K562 (cell line): ENCODE measurements around the gene NEDD9. TPM values are rescaled to one million over a fixed set of nuclear protein-coding genes. Genes with fewer than 3 reads are reported as not detected.

Source experiments
- ATAC-seq: fragments of 200-7000 bp; cut with Tn5 transposase; 3 replicates; pipeline ENCODE4 v1.9.1; 2020; ENCODE audit warnings: moderate library complexity
- BruUV-seq: library from RNA; stranded (reverse); fragments of 400-500 nt; replicated peaks from 2 replicates; lab custom pipeline; 2021; lab: Mats Ljungman, UMichigan
- CTCF ChIA-PET: fragments of 300-600 bp; formaldehyde crosslinking; extraction: SDS; loops from one replicate; lab custom pipeline; 2021; ENCODE audit warnings: low intra/inter-chr PET ratio; lab: Yijun Ruan, JAX
- POLR2A ChIA-PET: fragments of 300-600, 350-650 bp; sonication (Branson Sonifier 250); formaldehyde crosslinking; extraction: SDS; loops from one replicate; lab custom pipeline; 2021; ENCODE audit warnings: antibody characterized with exemption, inconsistent platforms; lab: Yijun Ruan, JAX
- DNase-seq, 4 experiments: peaks; one replicate each; pipeline versions ENCODE4 v3.0.0 to v3.0.0-alpha.2; 2011 to 2018; ENCODE audit warnings: low spot score in 3 of 4, mixed read lengths in 3 of 4; ENCODE audit errors: extremely low read depth in 1 of 4
- FAIRE-seq: peaks from 2 replicates; lab custom pipeline; 2011; peaks lifted over from hg19 to GRCh38; lab: Jason Lieb, UNC
- H2AFZ ChIP-seq: 2 replicates; pipeline ENCODE4 v1.6.0; 2011; ENCODE audit warnings: low read depth, low read length, control low read depth, inconsistent platforms
- H3K27ac ChIP-seq: fragments of 200-600 bp; 3 replicates; pipeline ENCODE4 v1.8.0; 2011; ENCODE audit warnings: low read depth, mild to moderate bottlenecking, control low read depth, inconsistent platforms, low read length, moderate library complexity, mixed read lengths; ENCODE audit errors: extremely low read depth
- H3K27me3 ChIP-seq, 2 experiments: fragments of 300-600 bp in 1 of 2; 2 replicates in 1 of 2; 3 replicates in 1 of 2; pipeline versions ENCODE4 v1.6.0 to v1.8.0; 2011; ENCODE audit warnings: inconsistent platforms in 2 of 2, low read length in 2 of 2, mild to moderate bottlenecking in 1 of 2, mixed read lengths in 1 of 2, moderate library complexity in 1 of 2; ENCODE audit not compliant: control insufficient read depth in 2 of 2, insufficient read depth in 2 of 2
- H3K36me3 ChIP-seq: fragments of 300-600 bp; 3 replicates; pipeline ENCODE4 v1.8.0; 2011; ENCODE audit warnings: mild to moderate bottlenecking, low read length, inconsistent platforms; ENCODE audit not compliant: control insufficient read depth, insufficient read depth
- H3K4me1 ChIP-seq, 2 experiments: fragments of 200-600 bp in 1 of 2; replicated peaks in 1 of 2; 2 replicates in 1 of 2; 3 replicates in 1 of 2; pipeline versions ENCODE4 v1.5.1 to v1.8.0; 2011; ENCODE audit warnings: inconsistent platforms in 2 of 2, low read length in 2 of 2, mild to moderate bottlenecking in 1 of 2, mixed read lengths in 1 of 2, moderate library complexity in 1 of 2; ENCODE audit not compliant: control insufficient read depth in 2 of 2, insufficient read depth in 2 of 2
- H3K4me2 ChIP-seq: 2 replicates; pipeline ENCODE4 v1.6.1; 2011; ENCODE audit warnings: low read length, control low read depth, inconsistent platforms, mixed read lengths; ENCODE audit not compliant: insufficient read depth
- H3K4me3 ChIP-seq: fragments of 200-600 bp; sonication (generic), shearing (Covaris generic); 2 replicates; pipeline ENCODE4 v1.5.1; 2016; ENCODE audit warnings: control low read depth, inconsistent platforms
- H3K79me2 ChIP-seq: fragments of 200-600 bp; 3 replicates; pipeline ENCODE4 v1.8.0; 2011; ENCODE audit warnings: low read length, inconsistent platforms; ENCODE audit not compliant: control insufficient read depth, insufficient read depth
- H3K9ac ChIP-seq, 2 experiments: 2 replicates each; pipeline versions ENCODE4 v1.6.0 to v1.6.1; 2011; ENCODE audit warnings: low read depth in 2 of 2, low read length in 2 of 2, control low read depth in 1 of 2, inconsistent platforms in 1 of 2, mild to moderate bottlenecking in 1 of 2, mixed read lengths in 1 of 2; ENCODE audit not compliant: insufficient read depth in 1 of 2
- H3K9me1 ChIP-seq: one replicate; pipeline ENCODE4 v1.6.0; 2011; ENCODE audit warnings: inconsistent platforms, mild to moderate bottlenecking, low read length, moderate library complexity; ENCODE audit not compliant: control insufficient read depth, insufficient read depth
- H3K9me3 ChIP-seq: replicated peaks from 2 replicates; pipeline ENCODE4 v1.5.1; 2011; ENCODE audit warnings: low read depth, low read length, inconsistent platforms; ENCODE audit not compliant: control insufficient read depth, insufficient read depth
- H4K20me1 ChIP-seq: replicated peaks from 2 replicates; pipeline ENCODE4 v1.6.1; 2011; ENCODE audit warnings: low read length, inconsistent platforms, mixed read lengths; ENCODE audit not compliant: control insufficient read depth, insufficient read depth
- ATF6 ChIP-seq: sonication (generic); formaldehyde crosslinking; IDR thresholded peaks from 2 replicates; pipeline ENCODE4 v1.4.0; 2020; ENCODE audit warnings: mild to moderate bottlenecking, missing genetic modification reagents
- ATF7 ChIP-seq: fragments of 450-650 bp; IDR thresholded peaks from 2 replicates; pipeline ENCODE4 v1.7.1; 2014; ENCODE audit warnings: mild to moderate bottlenecking, moderate library complexity
- E2F8 ChIP-seq: fragments of 450-650 bp; IDR thresholded peaks from 2 replicates; pipeline ENCODE4 v1.7.1; 2018; ENCODE audit warnings: mild to moderate bottlenecking, low read depth; ENCODE audit not compliant: partially characterized antibody
- HES1 ChIP-seq: fragments of 450-650 bp; IDR thresholded peaks from 2 replicates; pipeline ENCODE4 v1.6.1; 2016; ENCODE audit warnings: low read depth, mild to moderate bottlenecking, moderate library complexity
- IRF9 ChIP-seq: fragments of 450-650 bp; IDR thresholded peaks from 2 replicates; pipeline ENCODE4 v1.6.1; 2016; ENCODE audit warnings: missing biosample characterization, missing genetic modification characterization
- KLF1 ChIP-seq: fragments of 450-650 bp; IDR thresholded peaks from 2 replicates; pipeline ENCODE4 v1.6.1; 2016; ENCODE audit warnings: missing genetic modification characterization, missing compliant biosample characterization
- MYBL2 ChIP-seq, 2 experiments: fragments of 450-650 bp in 1 of 2; sonication (generic) in 1 of 2; formaldehyde crosslinking in 1 of 2; IDR thresholded peaks; 2 replicates each; pipeline versions ENCODE4 v1.6.1 to v1.8.1; 2017 to 2022; ENCODE audit warnings: borderline replicate concordance in 1 of 2, inconsistent platforms in 1 of 2, low read depth in 1 of 2, mild to moderate bottlenecking in 1 of 2, missing genetic modification reagents in 1 of 2, moderate library complexity in 1 of 2
- TAF1 ChIP-seq: IDR thresholded peaks from 2 replicates; pipeline ENCODE4 v1.6.1; 2011; ENCODE audit warnings: mild to moderate bottlenecking, low read length, moderate library complexity; ENCODE audit not compliant: insufficient read depth, control insufficient read depth, severe bottlenecking; ENCODE audit errors: extremely low read depth
- ZNF217 ChIP-seq: sonication (generic); formaldehyde crosslinking; IDR thresholded peaks from 2 replicates; pipeline ENCODE4 v1.8.0; 2022; ENCODE audit warnings: mild to moderate bottlenecking, missing genetic modification reagents
- ZNF282 ChIP-seq: sonication (generic); formaldehyde crosslinking; IDR thresholded peaks from 2 replicates; pipeline ENCODE4 v1.8.1; 2023; ENCODE audit warnings: missing genetic modification reagents
- ZNF316 ChIP-seq: fragments of 450-650 bp; IDR thresholded peaks from 2 replicates; pipeline ENCODE4 v1.6.1; 2016
- ZSCAN32 ChIP-seq: fragments of 450-650 bp; formaldehyde crosslinking; IDR thresholded peaks from 2 replicates; pipeline ENCODE4 v1.4.0; 2020; ENCODE audit warnings: mild to moderate bottlenecking, moderate library complexity
- WGBS: fragments of 100-300 bp; shearing (Covaris generic); methylation state at CpG from one replicate; pipeline ENCODE4 v1.1.6; 2016; ENCODE audit warnings: low coverage, mixed read lengths; ENCODE audit not compliant: insufficient coverage; ENCODE audit errors: missing lambda C conversion rate; 5-methylcytosine and 5-hydroxymethylcytosine counted together
- in situ Hi-C: fragments of 300-500 bp; cut with MboI; formaldehyde crosslinking; loops from 4 replicates; pipeline ENCODE4 v1.15.0; 2018; ENCODE audit warnings: inconsistent platforms, mixed read lengths
- intact Hi-C: fragments of 100-400 bp; cut with micrococcal nuclease; formaldehyde crosslinking; loops from 2 replicates; pipeline ENCODE4 v1.14.2; 2022
- polyA plus RNA-seq, 8 experiments: library from polyadenylated mRNA; depleted of rRNA in 4 of 8; stranded (reverse) in 5 of 8; unstranded in 3 of 8; fragments of >200 nt; fragmentation: Nextera tagmentation in 2 of 8; fragmentation: Illumina TruSeq in 1 of 8; extraction: Ambion mirVana in 2 of 8; extraction: Trizol in 1 of 8; gene quantifications; 2 replicates each; pipeline versions ENCODE4 v1.2.1 to v1.2.3, GENCODE V29; 2011 to 2014; ENCODE audit warnings: inconsistent platforms in 1 of 8, missing spikeins in 1 of 8
- total RNA-seq, 7 experiments: library from RNA; depleted of rRNA in 6 of 7; stranded (reverse); fragments of >200 nt in 6 of 7; fragmentation: Illumina TruSeq in 2 of 7; extraction: Trizol in 2 of 7; gene quantifications; 2 replicates each; pipeline versions ENCODE4 v1.2.1 to v1.2.3, GENCODE V29; 2011 to 2021; ENCODE audit warnings: low replicate concordance in 1 of 7

NEDD9 gene
- total and polyA plus RNA-seq, 9 of the 15 experiments (the other 6 are each of a cell fraction or from before 2014, with no cell fraction given), result 0.04 to 0.18 (median 0.15) TPM; not detected in 6

- POLR2A ChIA-PET, result interaction anchor here (0.6 kb wide), 1 partner anchor 24 kb away, joined by 3 read pairs; no protein-coding TSS in a partner anchor
- Histone ChIP-seq H4K20me1 (no peaks in the 10 kb centered on the region), H3K9ac (no peak overlapping the region), H2AFZ (no peak overlapping the region), H3K4me1 (no peaks in the 10 kb centered on the region; a peak in 2 of 5 replicates), H3K27me3 (peaks cover 0 to 15% of the 10 kb centered on the region in 2 experiments; a peak in 1 of 5 replicates), H3K4me2 (no peak overlapping the region), H3K4me3 (no peak overlapping the region), H3K9me1 (no peaks in the 10 kb centered on the region), H3K36me3 (no peaks in the 10 kb centered on the region), H3K9me3 (no peaks in the 10 kb centered on the region), H3K27ac (no peak overlapping the region), H3K79me2 (no peaks in the 10 kb centered on the region)
- DNase-seq, result no peak
- no TSS peak for BruUV-seq
- no peak for FAIRE-seq
- in situ Hi-C loops, result no loop called here
- no peak for TF ChIP-seq ZNF282 (CRISPR knock-in tag)
- no peak for TF ChIP-seq HES1
- no peak for TF ChIP-seq E2F8
- no peak for TF ChIP-seq ZNF316
- no peak for TF ChIP-seq TAF1
- no peak for TF ChIP-seq IRF9 (tag)
- TF ChIP-seq ATF7, result no peak
- TF ChIP-seq ZNF217 (CRISPR knock-in tag), result no peak
- no peak for TF ChIP-seq ATF6 (CRISPR knock-in tag)
- no peak for TF ChIP-seq KLF1 (tag)
- no peak for TF ChIP-seq ZSCAN32 (CRISPR knock-in tag)
- TF ChIP-seq MYBL2 (IDR thresholded peaks at IDR 0.05; ENCODE audit: low read depth), result no peak
- TF ChIP-seq MYBL2 (CRISPR knock-in tag; IDR thresholded peaks at IDR 0.05; ENCODE audit: borderline replicate concordance), result no peak
- WGBS, result 0% methylated on average over 1 of the region's 1 CpG
- intact Hi-C loops, result no loop called here
- CTCF ChIA-PET, result interaction anchor here (0.7 kb wide), 1 partner anchor 333 kb away, joined by 3 read pairs; no protein-coding TSS in a partner anchor
- ATAC-seq, result no peak
Observed at GRCh38 chr6:11151488-11151887, 81.0 kb downstream of the NEDD9 start.
